Neural progenitor cell (in vitro differentiated cells): ENCODE measurements around the gene ZC3H18. TPM values are rescaled to one million over a fixed set of nuclear protein-coding genes. Genes with fewer than 3 reads are reported as not detected.

Experiments used
- DNase-seq: peaks from one replicate; pipeline ENCODE4 v3.0.0-alpha.2; 2016; ENCODE audit warnings: low spot score
- H2AFZ ChIP-seq: fragments of 200-600 bp; sonication (generic); replicated peaks from 2 replicates; pipeline ENCODE4 v1.6.1; 2016; ENCODE audit warnings: antibody characterized with exemption
- H3F3A ChIP-seq: fragments of 200-600 bp; sonication (generic); 2 replicates; pipeline ENCODE4 v1.6.1; 2016; ENCODE audit warnings: antibody characterized with exemption, low read depth
- H3K27ac ChIP-seq: fragments of 200-600 bp; sonication (generic); 2 replicates; pipeline ENCODE4 v1.5.1; 2016; ENCODE audit warnings: mild to moderate bottlenecking
- H3K27me3 ChIP-seq: fragments of 200-600 bp; sonication (generic); 2 replicates; pipeline ENCODE4 v1.6.1; 2016; ENCODE audit warnings: mild to moderate bottlenecking, moderate library complexity
- H3K36me3 ChIP-seq: fragments of 200-600 bp; sonication (generic); 2 replicates; pipeline ENCODE4 v1.5.1; 2016
- H3K4me1 ChIP-seq: fragments of 200-600 bp; sonication (generic); 2 replicates; pipeline ENCODE4 v1.6.1; 2016; ENCODE audit warnings: mixed run types
- H3K4me2 ChIP-seq: fragments of 200-600 bp; sonication (generic); 2 replicates; pipeline ENCODE4 v1.6.1; 2016
- H3K4me3 ChIP-seq: fragments of 200-600 bp; sonication (generic); 2 replicates; pipeline ENCODE4 v1.5.1; 2016
- H3K79me2 ChIP-seq: fragments of 200-600 bp; sonication (generic); 2 replicates; pipeline ENCODE4 v1.6.1; 2016; ENCODE audit warnings: low read depth
- H3K9ac ChIP-seq: fragments of 200-600 bp; sonication (generic); 2 replicates; pipeline ENCODE4 v1.6.1; 2016
- H3K9me3 ChIP-seq: fragments of 200-600 bp; sonication (generic); 2 replicates; pipeline ENCODE4 v1.5.1; 2016; ENCODE audit warnings: low read depth
- H4K20me1 ChIP-seq: fragments of 200-600 bp; sonication (generic); 2 replicates; pipeline ENCODE4 v1.6.1; 2016; ENCODE audit warnings: low read depth
- H3K27ac Mint-ChIP-seq: 3 replicates; pipeline ENCODE4 v1.8.0; 2021; ENCODE audit warnings: mixed read lengths
- H3K27me3 Mint-ChIP-seq: 2 replicates; pipeline ENCODE4 v1.8.0; 2022; ENCODE audit warnings: low read depth, mild to moderate bottlenecking, inconsistent platforms, moderate library complexity, mixed read lengths; ENCODE audit not compliant: insufficient read depth
- H3K36me3 Mint-ChIP-seq: 3 replicates; pipeline ENCODE4 v1.8.0; 2021; ENCODE audit warnings: mixed read lengths
- H3K4me1 Mint-ChIP-seq: 3 replicates; pipeline ENCODE4 v1.8.0; 2021; ENCODE audit warnings: mixed read lengths
- H3K4me3 Mint-ChIP-seq: 3 replicates; pipeline ENCODE4 v1.8.0; 2021; ENCODE audit warnings: mild to moderate bottlenecking, moderate library complexity, mixed read lengths
- H3K9me3 Mint-ChIP-seq: 3 replicates; pipeline ENCODE4 v1.8.0; 2020; ENCODE audit warnings: mixed read lengths
- EZH2 ChIP-seq: fragments of 200-600 bp; sonication (generic); IDR thresholded peaks from 2 replicates; pipeline ENCODE4 v1.6.1; 2017; ENCODE audit warnings: antibody characterized with exemption, mild to moderate bottlenecking, moderate library complexity
- EZH2phosphoT487 ChIP-seq: fragments of 200-600 bp; sonication (generic); IDR thresholded peaks from 2 replicates; pipeline ENCODE4 v1.6.1; 2017; ENCODE audit warnings: antibody characterized with exemption
- total RNA-seq: library from RNA; depleted of rRNA; stranded (reverse); fragments of >200 nt; gene quantifications from 2 replicates; pipeline ENCODE4 v1.2.3, GENCODE V29; 2015; ENCODE audit warnings: low replicate concordance
- TF ChIP-seq, protein P1 (sequence below): fragments of 200-600 bp; sonication (generic); IDR thresholded peaks from 2 replicates; pipeline ENCODE4 v1.5.1; 2017; ENCODE audit warnings: antibody characterized with exemption, mild to moderate bottlenecking

The ZC3H18 gene
- total RNA-seq, 1 donor from 2014 or later, result 24.2 TPM

DNA sequence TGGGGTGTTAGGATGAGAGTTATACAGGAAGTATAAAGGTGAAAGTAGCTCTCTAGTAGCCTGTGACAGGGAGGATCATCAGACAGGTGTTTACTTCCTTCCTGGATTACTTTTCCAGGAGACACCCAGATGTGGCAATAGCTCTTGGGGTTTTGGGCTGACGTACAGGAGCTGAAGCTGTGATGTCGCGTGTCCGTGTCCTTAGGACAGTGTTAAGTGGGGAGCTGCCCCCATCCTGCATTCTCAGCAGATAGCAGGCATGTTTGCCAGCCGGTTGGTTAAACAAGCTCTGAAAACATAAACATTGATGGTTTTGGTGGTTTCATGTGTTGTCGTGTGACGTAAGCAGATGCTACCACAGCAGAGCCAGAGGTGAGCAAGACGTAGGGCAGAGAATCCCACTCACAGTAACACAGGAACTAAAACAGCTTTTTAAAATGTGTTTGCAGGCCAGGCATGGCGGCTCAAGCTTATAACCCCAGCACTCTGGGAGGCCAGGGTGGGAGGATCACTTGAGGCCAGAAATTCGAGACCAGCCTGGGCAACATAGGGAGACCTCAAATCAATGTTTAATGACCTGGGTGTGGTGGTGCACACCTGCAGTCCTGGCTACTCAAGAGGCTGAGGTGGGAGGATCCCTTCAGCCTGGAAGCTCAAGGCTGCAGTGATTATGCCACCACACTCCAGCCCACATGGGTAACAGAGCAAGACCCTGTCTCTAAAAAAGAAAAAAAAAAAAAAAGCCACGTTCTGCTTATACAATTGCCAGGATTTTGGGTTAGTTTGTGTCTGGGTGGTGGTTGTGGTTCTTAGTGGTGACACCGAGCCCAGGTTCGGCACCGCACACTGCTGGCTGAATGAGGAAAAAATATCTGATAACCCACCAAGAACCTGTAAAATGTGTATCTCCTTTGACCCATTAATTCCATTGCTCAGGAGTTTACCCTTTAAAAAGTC, 49.9 kb downstream of the ZC3H18 start:
- Histone ChIP-seq H3K36me3 (no peaks in the 10 kb centered on the region), H3K79me2 (peaks cover 20% of the 10 kb centered on the region), H3K9me3 (no peaks in the 10 kb centered on the region), H3K4me3 (no peak overlapping the region), H2AFZ (no peak overlapping the region), H3K4me2 (no peak overlapping the region), H3K9ac (no peak overlapping the region), H3K27ac (no peak overlapping the region), H3K27me3 (no peaks in the 10 kb centered on the region), H4K20me1 (peaks cover 44% of the 10 kb centered on the region), H3F3A (no peaks in the 10 kb centered on the region), H3K4me1 (no peaks in the 10 kb centered on the region)
- Mint-ChIP-seq H3K9me3 (no peaks in the 10 kb centered on the region), H3K4me1 (peaks cover 11% of the 10 kb centered on the region), H3K27ac (no peak overlapping the region), H3K4me3 (no peak overlapping the region), H3K36me3 (peaks cover 12% of the 10 kb centered on the region), H3K27me3 (peaks cover 2% of the 10 kb centered on the region)
- no peak for DNase-seq
- TF ChIP-seq EZH2 (no peak), EZH2phosphoT487 (no peak)
- TF ChIP-seq, protein P1, sequence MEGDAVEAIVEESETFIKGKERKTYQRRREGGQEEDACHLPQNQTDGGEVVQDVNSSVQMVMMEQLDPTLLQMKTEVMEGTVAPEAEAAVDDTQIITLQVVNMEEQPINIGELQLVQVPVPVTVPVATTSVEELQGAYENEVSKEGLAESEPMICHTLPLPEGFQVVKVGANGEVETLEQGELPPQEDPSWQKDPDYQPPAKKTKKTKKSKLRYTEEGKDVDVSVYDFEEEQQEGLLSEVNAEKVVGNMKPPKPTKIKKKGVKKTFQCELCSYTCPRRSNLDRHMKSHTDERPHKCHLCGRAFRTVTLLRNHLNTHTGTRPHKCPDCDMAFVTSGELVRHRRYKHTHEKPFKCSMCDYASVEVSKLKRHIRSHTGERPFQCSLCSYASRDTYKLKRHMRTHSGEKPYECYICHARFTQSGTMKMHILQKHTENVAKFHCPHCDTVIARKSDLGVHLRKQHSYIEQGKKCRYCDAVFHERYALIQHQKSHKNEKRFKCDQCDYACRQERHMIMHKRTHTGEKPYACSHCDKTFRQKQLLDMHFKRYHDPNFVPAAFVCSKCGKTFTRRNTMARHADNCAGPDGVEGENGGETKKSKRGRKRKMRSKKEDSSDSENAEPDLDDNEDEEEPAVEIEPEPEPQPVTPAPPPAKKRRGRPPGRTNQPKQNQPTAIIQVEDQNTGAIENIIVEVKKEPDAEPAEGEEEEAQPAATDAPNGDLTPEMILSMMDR, result no peak

DNA sequence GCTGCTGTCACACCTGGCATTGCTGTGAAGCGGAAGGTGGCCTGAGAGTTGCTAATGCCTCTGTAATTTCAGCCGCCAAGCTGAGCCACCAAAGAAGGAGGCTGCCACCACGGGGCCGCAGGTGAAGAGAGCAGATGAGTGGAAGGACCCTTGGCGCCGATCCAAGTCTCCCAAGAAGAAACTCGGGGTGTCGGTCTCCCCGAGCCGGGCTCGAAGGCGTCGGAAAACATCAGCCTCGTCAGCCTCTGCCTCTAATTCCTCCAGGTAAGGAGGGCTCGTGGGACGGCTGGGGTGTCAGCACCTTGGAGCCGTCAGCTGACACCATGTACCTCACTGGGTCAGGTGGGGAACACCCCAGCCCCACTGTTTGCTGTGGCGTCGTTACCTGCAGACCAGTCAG, 51.9 kb downstream of the ZC3H18 start:
- Mint-ChIP-seq H3K4me3 (no peak overlapping the region), H3K27ac (no peak overlapping the region), H3K9me3 (no peaks in the 10 kb centered on the region), H3K36me3 (peaks cover 11% of the 10 kb centered on the region), H3K27me3 (peaks cover 2% of the 10 kb centered on the region), H3K4me1 (peaks cover 10% of the 10 kb centered on the region)
- Histone ChIP-seq H3K9me3 (no peaks in the 10 kb centered on the region), H3K4me1 (no peaks in the 10 kb centered on the region), H3K4me3 (no peak overlapping the region), H3F3A (no peaks in the 10 kb centered on the region), H3K4me2 (no peak overlapping the region), H2AFZ (no peak overlapping the region), H3K27me3 (no peaks in the 10 kb centered on the region), H3K79me2 (peaks cover 20% of the 10 kb centered on the region), H4K20me1 (peaks cover 26% of the 10 kb centered on the region), H3K9ac (no peak overlapping the region), H3K36me3 (no peaks in the 10 kb centered on the region), H3K27ac (no peak overlapping the region)
- TF ChIP-seq EZH2, result no peak
- TF ChIP-seq, protein P1, result no peak
- no peak for TF ChIP-seq EZH2phosphoT487
- no peak for DNase-seq

DNA sequence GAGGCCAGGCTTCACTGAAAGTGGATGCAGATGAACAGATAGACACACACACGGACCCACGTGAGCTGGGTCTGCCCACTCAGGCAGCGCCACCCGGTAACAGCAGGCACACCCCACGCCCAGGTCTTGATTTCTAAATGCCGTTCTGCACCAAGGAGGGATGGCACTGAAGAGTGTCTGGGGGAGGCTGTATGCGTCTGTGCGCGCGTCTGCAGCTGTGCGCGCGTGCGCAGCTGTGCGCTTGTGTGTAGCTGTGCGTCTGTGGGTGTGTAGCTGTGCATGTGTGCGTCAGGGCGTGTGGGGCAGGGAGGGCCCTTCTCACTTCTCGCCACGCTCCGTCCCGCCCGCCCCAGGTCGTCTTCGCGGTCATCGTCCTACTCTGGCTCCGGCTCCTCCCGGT, 52.7 kb downstream of the ZC3H18 start:
- Mint-ChIP-seq H3K9me3 (no peaks in the 10 kb centered on the region), H3K27me3 (peaks cover 2% of the 10 kb centered on the region), H3K36me3 (peaks cover 11% of the 10 kb centered on the region), H3K4me3 (no peak overlapping the region), H3K27ac (no peak overlapping the region), H3K4me1 (peaks cover 8% of the 10 kb centered on the region)
- H2AFZ ChIP-seq, result no peak overlapping the region
- no peaks in the 10 kb centered on the region for H3K4me1 ChIP-seq
- no peaks in the 10 kb centered on the region for H3K36me3 ChIP-seq
- no peaks in the 10 kb centered on the region for H3F3A ChIP-seq
- no peaks in the 10 kb centered on the region for H3K9me3 ChIP-seq
- H3K27me3 ChIP-seq, result no peaks in the 10 kb centered on the region
- no peak overlapping the region for H3K4me2 ChIP-seq
- no peak overlapping the region for H3K9ac ChIP-seq
- H4K20me1 ChIP-seq, result peaks cover 19% of the 10 kb centered on the region
- no peak for DNase-seq
- H3K79me2 ChIP-seq, result peaks cover 17% of the 10 kb centered on the region
- no peak overlapping the region for H3K4me3 ChIP-seq
- H3K27ac ChIP-seq, result no peak overlapping the region
- TF ChIP-seq, protein P1, result no peak
- TF ChIP-seq EZH2phosphoT487 (no peak), EZH2 (no peak)
